Stimulated activated CD8-positive, alpha-beta memory T cell treated with anti-CD3 and anti-CD28 coated beads, Interleukin-4, amount 100 ng/mL, for 1 hour (primary cell): ENCODE measurements around the gene TAT.

Experiments used
- DNase-seq, 2 donors: peaks; one replicate each; pipeline ENCODE4 v3.0.0-alpha.2; 2020; ENCODE audit warnings: low read depth in 2 of 2, low spot score in 1 of 2

The TAT gene

GRCh38 chr16:71547168-71547567 lies 29.7 kb downstream of the TAT start:
- DNase-seq, result no peak

GRCh38 chr16:71542377-71542776 lies 34.5 kb downstream of the TAT start:
- DNase-seq, result peak; percentile 17 to 26

GRCh38 chr16:71537643-71538042 lies 39.2 kb downstream of the TAT start:
- no peak for DNase-seq

- DNase-seq, result no peak
These were observed 40.0 kb downstream of the TAT start for GRCh38 chr16:71536752-71537499.

- DNase-seq, result no peak
These were observed 44.5 kb downstream of the TAT start for GRCh38 chr16:71532366-71532765.

GRCh38 chr16:71528863-71529262 lies 48.0 kb downstream of the TAT start:
- no peak for DNase-seq

GRCh38 chr16:71528257-71528656 lies 48.6 kb downstream of the TAT start:
- no peak for DNase-seq

- DNase-seq, result no peak
These were observed 50.7 kb downstream of the TAT start, which contains the start of gene CHST4 for GRCh38 chr16:71526111-71526631. Gene CHST4, plus strand, starts transcription at chr16:71526426. Its CDS starts 10,252 bp downstream, at chr16:71536678.

GRCh38 chr16:71524566-71525553 lies 52.0 kb downstream of the TAT start:
- DNase-seq, result no peak

- DNase-seq, result no peak
These were observed 56.3 kb downstream of the TAT start for GRCh38 chr16:71520550-71520949.
